ENCODE results near the gene PTPN1.
"Not testable (repeated sequence)": the region's sequence is repeated elsewhere in the genome, so short reads cannot be mapped to it uniquely, and the experiment has no call there.

Gene PTPN1

GRCh38 chr20:50532221-50532620, 22.0 kb downstream of the PTPN1 start:
- ATAC-seq (no peak), DNase-seq (no peak)

- no peak for DNase-seq
- ATAC-seq, result no peak
Measured at GRCh38 chr20:50533061-50533460, 22.9 kb downstream of the PTPN1 start.

- ATAC-seq, result no peak
Measured at GRCh38 chr20:50533464-50533863, 23.3 kb downstream of the PTPN1 start.

GRCh38 chr20:50534567-50534966, 24.4 kb downstream of the PTPN1 start:
- DNase-seq, result no peak

More at GRCh38 chr20:50533464-50533863, 23.3 kb downstream of the PTPN1 start:
- no peak for DNase-seq

GRCh38 chr20:50535162-50535561, 25.0 kb downstream of the PTPN1 start:
- DNase-seq (no peak), ATAC-seq (no peak)

More at GRCh38 chr20:50534567-50534966, 24.4 kb downstream of the PTPN1 start:
- no peak for ATAC-seq

- no peak for ATAC-seq
- DNase-seq, result no peak
Measured at GRCh38 chr20:50536333-50536732, 26.1 kb downstream of the PTPN1 start.

GRCh38 chr20:50537546-50538201, 27.5 kb downstream of the PTPN1 start:
- ATAC-seq (no peak), DNase-seq (no peak)

- DNase-seq, result no peak
- ATAC-seq, result no peak
Measured at GRCh38 chr20:50538276-50538675, 28.1 kb downstream of the PTPN1 start.

GRCh38 chr20:50539798-50540197, 29.6 kb downstream of the PTPN1 start:
- DNase-seq, ATAC-seq: not testable (repeated sequence)

GRCh38 chr20:50540620-50541605, 30.7 kb downstream of the PTPN1 start:
- no peak for DNase-seq
- ATAC-seq, result peak; percentile 23

- ATAC-seq, result peak; percentile 32
- no peak for DNase-seq
Measured at GRCh38 chr20:50541606-50542041, 31.4 kb downstream of the PTPN1 start.

GRCh38 chr20:50543326-50543725, 33.1 kb downstream of the PTPN1 start:
- DNase-seq (no peak), ATAC-seq (no peak)

- ATAC-seq, result no peak
Measured at GRCh38 chr20:50545126-50545525, 34.9 kb downstream of the PTPN1 start.

GRCh38 chr20:50546729-50547314, 36.6 kb downstream of the PTPN1 start:
- peak; percentile 62 for ATAC-seq
- no peak for DNase-seq

More at GRCh38 chr20:50545126-50545525, 34.9 kb downstream of the PTPN1 start:
- DNase-seq, result no peak

GRCh38 chr20:50547964-50548363, 37.8 kb downstream of the PTPN1 start:
- DNase-seq (no peak), ATAC-seq (no peak)

GRCh38 chr20:50548396-50548795, 38.2 kb downstream of the PTPN1 start:
- no peak for ATAC-seq
- DNase-seq, result no peak

GRCh38 chr20:50550531-50550930, 40.3 kb downstream of the PTPN1 start:
- ATAC-seq, result no peak
- no peak for DNase-seq

- peak; percentile 53 for ATAC-seq
- no peak for DNase-seq
Measured at GRCh38 chr20:50551288-50551687, 41.1 kb downstream of the PTPN1 start.

GRCh38 chr20:50552979-50553378, 42.8 kb downstream of the PTPN1 start:
- DNase-seq (no peak), ATAC-seq (no peak)

- DNase-seq, result no peak
- ATAC-seq, result peak; percentile 60
Measured at GRCh38 chr20:50554694-50555579, 44.8 kb downstream of the PTPN1 start.

GRCh38 chr20:50555662-50556061, 45.5 kb downstream of the PTPN1 start:
- no peak for DNase-seq
- ATAC-seq, result no peak
